Stimulated activated CD8-positive, alpha-beta memory T cell treated with anti-CD3 and anti-CD28 coated beads, Interleukin-15, amount 100 ng/mL, for 24 hours (primary cell): Measurements from ENCODE around the gene UQCRH.
"Not testable (repeated sequence)": the region's sequence is repeated elsewhere in the genome, so short reads cannot be mapped to it uniquely, and the experiment has no call there.

ENCODE experiments used
- DNase-seq: peaks from one replicate; pipeline ENCODE4 v3.0.0-alpha.2; 2020; ENCODE audit warnings: low read depth

The UQCRH gene

GRCh38 chr1:46333300-46334029, 30.0 kb downstream of the UQCRH start:
- no peak for DNase-seq

- DNase-seq, result no peak
Measured at GRCh38 chr1:46334030-46334384, 30.5 kb downstream of the UQCRH start.

- no peak for DNase-seq
Measured at GRCh38 chr1:46335081-46335480, 31.6 kb downstream of the UQCRH start.

- DNase-seq, result not testable (repeated sequence)
Measured at GRCh38 chr1:46337409-46337808, 33.9 kb downstream of the UQCRH start.

GRCh38 chr1:46340404-46341221, 37.1 kb downstream of the UQCRH start, which contains the start of gene NSUN4:
NSUN4 (plus strand) TSS chr1:46340807; CDS start chr1:46340827, 20 bp downstream.
- DNase-seq, result peak; percentile 61

- DNase-seq, result no peak
Measured at GRCh38 chr1:46341222-46342083, 38.0 kb downstream of the UQCRH start.

- no peak for DNase-seq
Measured at GRCh38 chr1:46342084-46342656, 38.7 kb downstream of the UQCRH start.

GRCh38 chr1:46342677-46343350, 39.3 kb downstream of the UQCRH start:
- DNase-seq, result no peak

- DNase-seq, result no peak
Measured at GRCh38 chr1:46343351-46343695, 39.8 kb downstream of the UQCRH start.

- DNase-seq, result no peak
Measured at GRCh38 chr1:46343705-46344104, 40.2 kb downstream of the UQCRH start.

- no peak for DNase-seq
Measured at GRCh38 chr1:46344481-46344880, 41.0 kb downstream of the UQCRH start.

- no peak for DNase-seq
Measured at GRCh38 chr1:46345281-46345680, 41.8 kb downstream of the UQCRH start.

GRCh38 chr1:46352363-46352762, 48.9 kb downstream of the UQCRH start:
- DNase-seq, result no peak

GRCh38 chr1:46355920-46356319, 52.4 kb downstream of the UQCRH start:
- DNase-seq, result not testable (repeated sequence)

- DNase-seq, result no peak
Measured at GRCh38 chr1:46362158-46362557, 58.7 kb downstream of the UQCRH start.

- no peak for DNase-seq
Measured at GRCh38 chr1:46363121-46363520, 59.6 kb downstream of the UQCRH start.

- no peak for DNase-seq
Measured at GRCh38 chr1:46364612-46365011, 61.1 kb downstream of the UQCRH start.

- DNase-seq, result not testable (repeated sequence)
Measured at GRCh38 chr1:46365796-46366195, 62.3 kb downstream of the UQCRH start.
